LNCAP (cell line): ENCODE data around the gene TAS1R2.

ENCODE experiments used
- TF ChIP-seq, protein P1 (sequence below): fragments of 450-650 bp; IDR thresholded peaks from 2 replicates; pipeline ENCODE4 v1.5.1; 2017; ENCODE audit warnings: mild to moderate bottlenecking

The TAS1R2 gene

GRCh38 chr1:18849261-18849711 lies 10.2 kb downstream of the TAS1R2 start:
- TF ChIP-seq, protein P1, sequence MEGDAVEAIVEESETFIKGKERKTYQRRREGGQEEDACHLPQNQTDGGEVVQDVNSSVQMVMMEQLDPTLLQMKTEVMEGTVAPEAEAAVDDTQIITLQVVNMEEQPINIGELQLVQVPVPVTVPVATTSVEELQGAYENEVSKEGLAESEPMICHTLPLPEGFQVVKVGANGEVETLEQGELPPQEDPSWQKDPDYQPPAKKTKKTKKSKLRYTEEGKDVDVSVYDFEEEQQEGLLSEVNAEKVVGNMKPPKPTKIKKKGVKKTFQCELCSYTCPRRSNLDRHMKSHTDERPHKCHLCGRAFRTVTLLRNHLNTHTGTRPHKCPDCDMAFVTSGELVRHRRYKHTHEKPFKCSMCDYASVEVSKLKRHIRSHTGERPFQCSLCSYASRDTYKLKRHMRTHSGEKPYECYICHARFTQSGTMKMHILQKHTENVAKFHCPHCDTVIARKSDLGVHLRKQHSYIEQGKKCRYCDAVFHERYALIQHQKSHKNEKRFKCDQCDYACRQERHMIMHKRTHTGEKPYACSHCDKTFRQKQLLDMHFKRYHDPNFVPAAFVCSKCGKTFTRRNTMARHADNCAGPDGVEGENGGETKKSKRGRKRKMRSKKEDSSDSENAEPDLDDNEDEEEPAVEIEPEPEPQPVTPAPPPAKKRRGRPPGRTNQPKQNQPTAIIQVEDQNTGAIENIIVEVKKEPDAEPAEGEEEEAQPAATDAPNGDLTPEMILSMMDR: no peak

GRCh38 chr1:18840145-18840544 lies 19.3 kb downstream of the TAS1R2 start:
- TF ChIP-seq, protein P1: no peak

DNA sequence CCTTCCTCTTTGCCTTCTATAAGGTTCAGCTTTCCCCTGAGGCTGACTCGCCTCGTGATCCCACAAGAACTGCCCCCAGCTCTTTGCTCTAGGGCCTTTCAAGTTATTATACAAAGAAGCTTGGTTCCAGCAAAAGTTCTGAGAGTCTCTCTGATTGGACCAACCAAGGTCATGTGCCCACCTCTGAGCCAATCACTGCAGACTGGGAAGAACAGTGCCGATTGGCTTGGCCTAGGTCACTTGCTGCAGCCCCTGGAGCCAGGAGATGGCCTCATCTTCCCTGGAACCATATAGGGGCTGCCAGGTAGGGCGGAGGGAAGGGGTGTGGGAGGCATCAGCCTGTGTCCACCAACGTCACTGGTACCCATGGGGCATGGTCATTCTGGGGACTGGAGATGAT lies 22.8 kb downstream of the TAS1R2 start:
- TF ChIP-seq, protein P1: no peak

DNA sequence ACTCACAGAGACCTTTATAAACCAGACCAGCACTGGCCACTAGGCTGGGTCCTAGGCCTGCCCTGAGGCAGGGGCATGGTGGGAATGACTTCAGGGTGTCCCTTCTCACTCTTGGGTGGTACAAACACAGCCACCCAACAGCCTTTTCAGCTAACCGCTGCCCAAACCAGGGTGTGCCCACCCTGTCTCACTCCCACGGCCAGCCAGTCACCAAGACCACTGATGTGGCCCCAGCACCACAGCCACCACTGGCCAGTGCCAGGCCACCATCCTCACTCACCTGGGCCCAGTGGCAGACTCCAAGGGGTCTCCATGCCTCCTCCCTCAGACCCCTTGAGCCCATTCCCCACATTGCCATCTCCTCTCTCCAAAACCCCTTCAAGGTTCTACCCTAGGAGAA lies 27.8 kb downstream of the TAS1R2 start:
- TF ChIP-seq, protein P1: no peak

DNA sequence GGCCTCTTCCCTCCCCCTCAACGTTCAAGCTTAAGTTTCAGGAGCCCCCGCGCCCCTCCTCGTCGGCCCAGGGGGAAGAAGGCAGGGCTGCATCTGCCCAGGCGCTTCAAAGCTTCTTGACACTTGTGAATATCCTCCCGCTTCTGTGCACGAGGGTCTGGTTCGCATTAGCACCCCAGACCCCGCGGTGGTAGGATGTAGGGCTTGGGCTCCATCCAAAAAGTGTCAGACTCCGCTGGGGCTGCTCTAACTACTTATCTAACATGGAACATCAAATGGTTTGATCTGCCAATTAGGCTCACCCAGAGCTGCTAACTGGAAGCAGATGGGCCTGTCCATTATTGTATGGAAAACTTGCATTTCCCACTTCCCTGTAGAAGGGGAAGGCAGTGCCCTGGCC lies 28.9 kb downstream of the TAS1R2 start:
- TF ChIP-seq, protein P1: no peak

- TF ChIP-seq, protein P1: no peak
Measured at GRCh38 chr1:18829671-18830070, 29.8 kb downstream of the TAS1R2 start.

DNA sequence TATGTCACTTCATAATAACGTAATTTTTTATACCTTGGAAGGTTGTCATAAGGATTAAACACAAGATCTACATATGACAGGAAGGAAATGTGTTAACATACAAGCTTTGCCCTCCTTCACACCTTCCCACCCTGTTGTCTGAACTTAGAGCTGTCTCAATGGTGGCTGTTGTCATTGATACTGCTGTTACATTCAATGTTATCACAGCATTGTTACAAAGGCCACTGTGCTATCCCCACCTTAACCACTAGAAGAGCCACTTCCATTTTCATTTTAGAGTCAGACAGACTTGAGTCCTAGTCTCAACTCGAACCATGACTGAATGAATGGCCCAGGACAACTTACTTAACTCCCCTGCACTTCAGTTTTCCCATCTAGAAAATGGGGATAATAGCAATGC lies 31.2 kb downstream of the TAS1R2 start:
- TF ChIP-seq, protein P1: no peak

DNA sequence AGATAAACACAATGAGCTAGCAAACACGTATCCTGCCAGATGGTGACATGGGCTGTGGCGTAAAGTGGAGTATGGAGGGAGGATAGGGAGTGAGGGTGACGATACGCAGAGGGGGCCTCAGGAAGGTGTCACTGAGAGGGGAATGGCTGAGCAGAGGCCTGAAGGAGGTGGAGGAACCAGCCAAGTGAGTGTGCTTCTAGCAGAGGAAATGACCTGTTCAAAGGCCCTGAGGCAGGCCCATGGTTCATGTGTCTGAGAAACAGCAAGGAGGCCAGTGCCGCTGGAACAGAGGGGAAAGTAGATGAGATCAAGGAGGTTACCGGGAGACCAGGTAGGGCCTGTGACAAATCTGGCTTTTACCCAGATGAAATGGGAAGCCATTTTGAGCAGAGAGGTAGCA lies 36.0 kb downstream of the TAS1R2 start:
- TF ChIP-seq, protein P1: no peak
